WI38 (cell line): ENCODE measurements around the gene ATXN2.

ENCODE experiments used
- H3K4me3 ChIP-seq: 2 replicates; pipeline ENCODE4 v1.5.1; 2011; ENCODE audit warnings: low read depth, mild to moderate bottlenecking, control low read depth, low read length
- CTCF ChIP-seq: IDR thresholded peaks from 2 replicates; pipeline ENCODE4 v1.5.1; 2012; ENCODE audit warnings: low read depth, mild to moderate bottlenecking, control low read depth, low read length

ATXN2 gene

DNA sequence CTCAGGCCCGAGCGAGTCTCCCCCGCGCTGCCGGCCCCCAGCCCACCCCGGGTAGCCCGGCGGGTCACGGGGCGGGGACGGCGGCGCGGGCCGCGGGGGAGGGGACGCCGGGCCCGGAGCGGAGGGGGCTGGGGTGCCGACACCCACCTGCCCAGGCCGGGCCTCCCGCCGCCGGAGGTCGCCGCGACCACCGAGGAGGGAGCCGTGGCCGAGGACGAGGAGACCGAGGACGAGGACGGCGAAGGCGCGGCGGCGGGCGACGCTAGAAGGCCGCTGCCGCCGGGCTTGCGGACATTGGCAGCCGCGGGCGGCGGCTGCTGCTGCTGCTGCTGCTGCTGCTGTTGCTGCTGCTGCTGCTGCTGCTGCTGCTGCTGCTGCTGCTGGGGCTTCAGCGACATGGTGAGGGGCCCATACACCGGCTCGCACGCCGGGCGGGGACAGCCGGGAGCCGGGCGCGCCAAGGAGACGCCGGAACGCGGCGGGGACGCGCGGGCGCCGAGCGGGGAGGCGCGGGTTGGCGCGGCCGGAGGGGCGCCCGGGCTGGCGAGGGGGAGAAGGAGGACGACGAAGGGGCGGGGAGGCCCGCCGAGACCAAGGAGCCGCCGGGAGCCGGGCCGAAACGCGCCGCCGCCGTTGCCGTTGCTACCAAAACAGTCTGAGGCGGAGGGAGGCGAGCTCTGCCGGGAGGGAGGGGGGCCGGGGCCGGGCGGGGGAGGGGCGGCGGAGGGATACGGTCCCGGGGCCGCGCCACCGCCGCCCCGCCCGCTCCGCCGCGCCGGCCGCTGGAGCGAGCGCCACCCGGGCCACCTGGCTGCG, at the start of gene ATXN2:
ATXN2 (minus strand) TSS at position 679 of the 816 bp plus-strand sequence; CDS start at position 398, 281 bp downstream.
- TF ChIP-seq CTCF = no peak
- H3K4me3 ChIP-seq = peak within 1 kb of the TSS; percentile 94

GRCh38 chr12:111645433-111645832, 46.3 kb upstream of the ATXN2 start:
- no peak for TF ChIP-seq CTCF
- H3K4me3 ChIP-seq = no peak overlapping the region

- no peak for TF ChIP-seq CTCF
- H3K4me3 ChIP-seq = no peak overlapping the region
Measured at GRCh38 chr12:111643427-111643826, 44.3 kb upstream of the ATXN2 start.

DNA sequence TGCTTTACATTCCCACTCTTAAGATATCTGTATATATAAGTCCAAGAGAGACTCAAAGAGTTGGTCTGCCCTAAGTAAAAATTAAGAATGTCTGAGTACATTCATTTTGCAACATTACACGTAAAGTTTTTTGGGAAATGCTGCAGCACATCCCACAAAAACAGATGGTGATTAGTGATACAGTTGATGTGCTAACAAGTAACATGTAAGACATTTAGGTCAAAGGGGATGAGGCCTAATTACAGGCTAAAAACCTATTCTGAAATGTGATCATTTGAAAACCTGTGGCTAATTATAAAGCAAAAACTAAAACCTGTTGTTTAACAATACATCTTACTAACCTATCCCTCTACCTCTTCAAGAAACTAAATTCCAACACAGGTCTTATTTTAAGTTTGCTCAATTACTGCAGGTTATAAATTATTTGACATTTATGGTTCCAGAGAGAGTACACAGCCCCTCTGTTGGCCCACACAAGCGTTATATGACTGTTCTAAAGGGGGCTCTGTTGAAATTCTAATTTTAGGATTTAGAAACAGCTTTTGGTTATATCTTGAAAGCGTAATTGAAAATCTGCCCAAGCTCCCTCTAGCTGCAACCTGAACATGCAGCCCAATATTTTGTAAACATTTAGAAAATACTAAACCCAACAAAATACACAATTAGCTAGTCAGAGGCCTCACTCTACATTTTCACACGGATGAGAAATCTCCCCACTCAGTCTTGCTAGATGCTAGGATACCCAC, 43.7 kb upstream of the ATXN2 start:
- peak; percentile 22; the same call in 1 of the 2 replicates for TF ChIP-seq CTCF
- H3K4me3 ChIP-seq = no peak overlapping the region

GRCh38 chr12:111640506-111640905, 41.4 kb upstream of the ATXN2 start:
- no peak overlapping the region for H3K4me3 ChIP-seq
- TF ChIP-seq CTCF = no peak

DNA sequence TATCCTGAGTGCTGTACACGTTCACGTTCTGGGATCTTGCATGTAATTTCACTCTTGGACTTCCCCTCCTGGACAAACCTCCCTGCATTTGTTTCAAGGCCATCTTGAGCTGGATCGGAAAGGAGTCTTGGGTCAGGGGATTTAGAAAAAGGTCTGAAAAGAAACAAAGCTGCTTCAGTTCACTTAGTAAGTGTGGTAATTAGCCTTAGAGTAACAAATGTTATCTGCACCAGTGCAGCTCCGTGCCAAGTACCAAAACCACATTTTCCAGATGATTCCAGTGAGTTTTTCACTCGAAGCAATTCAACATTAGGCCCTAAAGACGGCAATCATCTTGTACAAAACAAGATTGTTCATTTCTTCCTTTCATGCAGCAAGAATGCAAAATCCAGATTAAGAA, 39.4 kb upstream of the ATXN2 start:
- H3K4me3 ChIP-seq = no peak overlapping the region
- TF ChIP-seq CTCF = no peak
